GM18508 (cell line): ENCODE data around the gene KXD1.
"Not testable (repeated sequence)": the region's sequence is repeated elsewhere in the genome, so short reads cannot be mapped to it uniquely, and the experiment has no call there.

Source experiments
- ATAC-seq: cut with Tn5 transposase; IDR thresholded peaks from one replicate; pipeline ENCODE4 v1.9.1; 2021; ENCODE audit warnings: moderate number of reproducible peaks; ENCODE audit not compliant: insufficient read depth, unreplicated experiment

The KXD1 gene

DNA sequence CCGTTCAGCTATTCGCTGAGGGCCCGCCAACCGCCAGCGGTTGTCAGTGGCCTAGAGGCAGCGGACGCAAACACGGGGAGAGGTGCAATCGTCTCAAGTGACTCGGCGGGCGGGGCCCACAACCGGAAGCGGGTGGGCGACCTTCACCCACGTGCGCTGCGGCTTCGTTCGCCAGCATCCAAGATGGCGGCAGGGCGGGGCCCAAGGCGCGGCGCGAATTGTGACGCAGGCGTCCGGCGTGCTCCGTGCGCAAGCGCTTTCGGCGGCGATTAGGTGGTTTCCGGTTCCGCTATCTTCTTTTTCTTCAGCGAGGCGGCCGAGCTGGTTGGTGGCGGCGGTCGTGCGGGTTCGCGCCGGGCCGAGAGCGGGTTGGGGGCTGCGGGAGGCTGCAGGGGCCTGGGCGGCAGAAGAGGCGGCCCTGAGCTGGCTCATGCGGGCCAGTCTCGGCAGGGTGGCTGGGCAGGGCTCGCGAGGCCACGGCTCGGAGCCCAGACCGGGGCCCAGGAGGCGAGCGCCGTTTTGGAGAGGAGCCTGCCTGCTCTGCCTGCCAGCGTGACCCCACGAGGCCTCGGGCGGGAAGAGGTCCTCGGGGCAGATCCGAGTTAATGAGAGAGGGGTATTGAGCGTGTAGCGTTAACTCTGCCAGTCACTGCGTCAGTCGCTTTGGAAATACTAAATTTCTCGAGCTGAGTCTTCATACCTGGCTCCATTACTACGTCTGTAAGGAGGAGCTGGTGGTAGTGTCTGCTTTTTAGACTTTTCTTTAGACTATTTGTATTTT, 14.1 kb downstream of the KXD1 start, which contains the start of gene UBA52:
Gene UBA52, plus strand, starts transcription at position 294 of the 781 bp plus-strand sequence. CDS start 1,444 bp downstream, outside the sequence.
- peak; percentile 59 for ATAC-seq

- ATAC-seq = no peak
Measured at GRCh38 chr19:18574691-18575291, 17.1 kb downstream of the KXD1 start.

GRCh38 chr19:18576383-18576782, 18.7 kb downstream of the KXD1 start:
- ATAC-seq = no peak

- ATAC-seq = no peak
Measured at GRCh38 chr19:18577365-18577914, 19.8 kb downstream of the KXD1 start.

- no peak for ATAC-seq
Measured at GRCh38 chr19:18580311-18580710, 22.6 kb downstream of the KXD1 start.

- no peak for ATAC-seq
Measured at GRCh38 chr19:18586306-18586705, 28.6 kb downstream of the KXD1 start.

- ATAC-seq = no peak
Measured at GRCh38 chr19:18587561-18587960, 29.9 kb downstream of the KXD1 start.

- ATAC-seq = no peak
Measured at GRCh38 chr19:18587962-18588610, 30.4 kb downstream of the KXD1 start.

DNA sequence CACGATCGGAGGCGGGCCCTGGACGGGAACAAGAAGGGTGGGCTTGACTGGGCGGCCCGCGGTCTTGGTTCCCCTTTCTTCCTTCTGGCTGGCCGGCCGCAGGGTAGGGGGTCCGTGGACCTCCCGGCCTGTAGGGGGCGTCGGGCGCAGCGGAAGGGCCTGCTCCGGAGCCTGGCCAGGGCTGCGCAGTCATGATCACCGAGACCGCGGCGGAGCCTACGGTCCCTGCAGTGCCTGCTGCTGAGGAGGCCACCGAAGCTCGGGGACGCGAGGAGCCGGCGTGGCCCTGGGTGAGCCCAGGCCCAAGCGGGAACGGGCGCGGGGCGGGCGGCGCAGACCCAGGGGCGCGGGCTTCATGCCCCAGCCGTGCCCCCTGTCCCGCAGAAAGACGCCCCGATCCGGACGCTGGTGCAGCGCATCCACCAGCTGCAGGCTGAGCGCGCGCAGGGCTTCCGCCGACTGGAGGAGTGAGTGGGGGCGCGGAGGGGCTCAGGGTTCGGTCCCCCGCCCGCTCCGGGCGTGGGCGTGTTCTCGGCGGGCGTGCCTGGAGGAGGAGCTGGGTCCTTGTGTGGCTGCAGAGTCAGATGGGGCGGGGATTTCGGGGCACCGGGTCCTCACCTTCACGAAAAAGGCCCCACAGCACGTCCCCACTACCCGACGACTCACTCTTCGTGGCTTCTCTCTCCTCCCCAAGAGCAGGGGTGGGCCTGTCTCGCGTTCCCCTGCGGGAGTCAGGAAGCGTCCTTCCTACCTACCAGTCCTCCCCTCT, 31.1 kb downstream of the KXD1 start, which contains the start of gene REX1BD:
Gene REX1BD, plus strand, starts transcription at position 188 of the 769 bp plus-strand sequence. Its CDS starts 4 bp downstream, at position 192.
- ATAC-seq = no peak

GRCh38 chr19:18589380-18590272, 32.0 kb downstream of the KXD1 start:
- ATAC-seq = no peak

GRCh38 chr19:18590273-18591272, 32.9 kb downstream of the KXD1 start:
- ATAC-seq = no peak

- ATAC-seq = no peak
Measured at GRCh38 chr19:18591735-18592385, 34.2 kb downstream of the KXD1 start.

- not testable (repeated sequence) for ATAC-seq
Measured at GRCh38 chr19:18592732-18593131, 35.1 kb downstream of the KXD1 start.

- ATAC-seq = no peak
Measured at GRCh38 chr19:18593367-18594095, 35.9 kb downstream of the KXD1 start.

DNA sequence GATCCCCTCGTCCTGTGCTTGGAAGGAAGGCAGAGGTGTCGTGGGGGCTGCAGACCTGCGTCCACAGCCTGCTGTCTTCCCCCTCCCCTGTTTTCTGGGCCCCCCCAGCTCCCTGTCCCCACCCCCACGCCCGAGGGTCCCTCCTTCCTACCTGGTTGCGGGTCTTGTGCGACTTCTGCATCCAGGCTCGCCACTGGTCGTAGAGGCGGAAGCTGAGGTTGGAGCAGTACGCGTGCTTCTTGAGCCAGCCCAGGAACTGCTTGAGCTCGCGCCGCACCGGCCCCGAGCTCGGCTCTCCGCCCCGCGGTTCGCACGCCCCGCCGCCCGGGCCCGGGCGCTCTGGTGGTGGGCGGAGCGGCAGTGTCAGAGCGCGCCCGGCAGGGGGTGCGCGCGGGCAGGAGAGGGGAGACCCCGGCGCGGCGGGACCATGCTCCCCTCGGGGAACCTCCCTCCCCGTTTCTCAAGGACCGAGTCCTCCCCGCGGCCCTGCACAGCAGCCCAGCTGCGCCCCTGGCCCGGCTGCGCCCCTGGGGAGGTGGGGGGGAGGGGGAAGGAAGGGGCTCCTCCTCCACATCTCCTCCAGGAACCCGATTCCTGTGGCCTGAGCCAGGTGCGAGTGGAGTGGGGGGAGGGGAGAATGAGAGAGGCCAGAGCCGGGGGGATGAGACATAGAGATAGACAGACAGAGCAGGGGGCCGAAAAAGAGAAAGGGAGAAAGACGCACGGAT, 36.6 kb downstream of the KXD1 start:
- ATAC-seq = no peak

DNA sequence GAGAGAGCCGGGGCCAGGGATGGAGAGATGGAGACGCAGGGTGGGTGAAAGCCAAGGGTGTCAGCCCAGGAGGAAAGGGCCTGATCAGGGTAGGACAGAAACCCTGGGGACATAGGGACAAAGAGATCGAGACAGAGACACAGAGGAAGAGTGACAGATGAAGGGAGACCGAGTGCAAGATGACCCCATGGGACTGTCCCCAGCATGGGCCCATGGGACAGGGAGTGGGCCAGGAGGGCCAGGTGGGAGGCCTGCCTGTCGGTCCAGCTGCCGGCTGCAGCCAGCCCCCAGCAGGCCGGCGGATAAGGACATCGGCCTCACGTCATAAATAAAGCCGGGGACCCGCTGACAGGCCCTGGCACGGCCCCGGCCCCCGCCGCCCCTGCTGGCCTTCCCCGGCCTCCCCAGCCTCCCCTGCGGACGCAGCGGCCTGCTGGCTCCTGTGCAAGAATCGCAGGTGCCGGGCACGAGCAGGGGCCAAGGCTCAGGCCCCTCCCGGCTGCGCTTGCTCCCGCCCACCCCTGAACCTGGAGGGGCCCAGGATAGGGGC, 37.2 kb downstream of the KXD1 start:
- ATAC-seq = no peak
